Colonic mucosa (tissue), 4 donors: ENCODE measurements around the gene CLEC6A. TPM values are rescaled to one million over a fixed set of nuclear protein-coding genes. Genes with fewer than 3 reads are reported as not detected.

Experiments
- DNase-seq: peaks from one replicate; pipeline ENCODE4 v3.0.0-alpha.2; 2020
- H3K27ac ChIP-seq: fragments of 200-600 bp; one replicate; pipeline ENCODE4 v1.8.0; 2021
- H3K27me3 ChIP-seq: fragments of 200-600 bp; one replicate; pipeline ENCODE4 v1.8.0; 2021
- H3K36me3 ChIP-seq: fragments of 200-600 bp; one replicate; pipeline ENCODE4 v1.8.0; 2021
- H3K4me1 ChIP-seq: fragments of 200-600 bp; one replicate; pipeline ENCODE4 v1.8.0; 2021; ENCODE audit warnings: mild to moderate bottlenecking
- H3K4me3 ChIP-seq: fragments of 200-600 bp; one replicate; pipeline ENCODE4 v1.8.0; 2021
- H3K9ac ChIP-seq, 2 donors: one replicate each; pipeline ENCODE4 v1.7.0; 2013; ENCODE audit warnings: control low read depth in 2 of 2, low read depth in 2 of 2, low read length in 2 of 2
- H3K9me3 ChIP-seq: fragments of 200-600 bp; one replicate; pipeline ENCODE4 v1.8.0; 2021
- intact Hi-C: fragments of 100-400 bp; cut with DNase I; formaldehyde crosslinking; loops from one replicate; pipeline ENCODE4 v1.14.1; 2022
- total RNA-seq, 2 donors: library from RNA; stranded (reverse); fragmentation: NEBNext Ultra II Directional in 1 of 2; extraction: Animal tissue kit (Norgen Biotek cat#: 25700) in 1 of 2; gene quantifications; one replicate each; pipeline ENCODE4 v1.2.1, GENCODE V29; 2021
- TF ChIP-seq, protein P1 (sequence below): fragments of 200-600 bp; IDR thresholded peaks from one replicate; pipeline ENCODE4 v1.8.0; 2022; ENCODE audit warnings: antibody characterized with exemption, mild to moderate bottlenecking
- donor health status: healthy.
- donor health status: DM: no; HTN: no; CAD: no.
- donor health status: DM: no; HTN: no; CAD: no.

Gene CLEC6A
- total RNA-seq, 2 donors from 2014 or later = not detected

DNA sequence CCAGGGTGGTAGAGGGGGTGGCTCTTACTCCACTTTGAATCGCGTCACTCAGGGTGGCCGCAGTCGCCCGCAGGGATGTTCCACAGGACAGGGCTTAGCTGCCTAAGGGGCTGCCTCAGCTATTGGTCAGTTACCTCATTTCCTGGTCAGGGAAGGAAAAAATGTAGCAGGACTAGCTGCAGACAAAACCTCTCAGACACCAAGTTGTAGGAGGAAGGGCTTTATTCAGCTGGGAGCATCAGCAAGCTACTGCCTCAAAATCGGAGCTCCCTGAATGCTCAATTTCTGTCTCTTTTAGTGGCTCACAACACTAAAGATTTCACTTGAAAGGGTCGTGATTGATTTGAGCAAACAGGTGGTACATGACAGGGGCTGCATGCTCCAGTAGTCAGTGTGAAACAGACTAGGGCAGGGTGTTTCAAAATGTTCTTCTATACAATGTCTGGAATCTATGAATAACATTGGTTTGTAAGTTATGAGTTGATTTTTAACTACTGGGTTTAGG is 6.4 kb upstream of the CLEC6A start:
- no peak for DNase-seq
- intact Hi-C loops = no loop called here

DNA sequence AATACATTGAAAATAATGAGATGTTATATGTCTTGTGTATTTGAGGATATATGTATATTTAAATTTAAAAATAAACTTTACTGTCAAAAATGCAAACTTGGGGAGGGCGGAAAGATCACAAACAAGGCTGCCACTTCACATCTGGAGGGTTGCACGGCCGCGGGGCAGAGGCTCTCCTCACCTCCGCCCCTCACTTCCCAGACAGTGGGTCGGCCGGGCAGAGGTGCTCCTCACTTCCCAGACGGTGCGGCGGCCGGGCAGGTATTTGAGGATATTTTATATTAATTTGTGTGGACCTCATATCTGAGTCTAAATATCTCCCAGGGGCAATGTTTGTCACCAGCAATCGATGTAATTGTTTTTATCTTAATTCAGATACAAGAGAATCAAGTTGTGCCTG is 3.7 kb upstream of the CLEC6A start:
- intact Hi-C loops = no loop called here
- no peaks in the 10 kb centered on the region for H3K36me3 ChIP-seq
- no peak overlapping the region for H3K27ac ChIP-seq
- no peaks in the 10 kb centered on the region for H3K4me1 ChIP-seq
- TF ChIP-seq, protein P1, sequence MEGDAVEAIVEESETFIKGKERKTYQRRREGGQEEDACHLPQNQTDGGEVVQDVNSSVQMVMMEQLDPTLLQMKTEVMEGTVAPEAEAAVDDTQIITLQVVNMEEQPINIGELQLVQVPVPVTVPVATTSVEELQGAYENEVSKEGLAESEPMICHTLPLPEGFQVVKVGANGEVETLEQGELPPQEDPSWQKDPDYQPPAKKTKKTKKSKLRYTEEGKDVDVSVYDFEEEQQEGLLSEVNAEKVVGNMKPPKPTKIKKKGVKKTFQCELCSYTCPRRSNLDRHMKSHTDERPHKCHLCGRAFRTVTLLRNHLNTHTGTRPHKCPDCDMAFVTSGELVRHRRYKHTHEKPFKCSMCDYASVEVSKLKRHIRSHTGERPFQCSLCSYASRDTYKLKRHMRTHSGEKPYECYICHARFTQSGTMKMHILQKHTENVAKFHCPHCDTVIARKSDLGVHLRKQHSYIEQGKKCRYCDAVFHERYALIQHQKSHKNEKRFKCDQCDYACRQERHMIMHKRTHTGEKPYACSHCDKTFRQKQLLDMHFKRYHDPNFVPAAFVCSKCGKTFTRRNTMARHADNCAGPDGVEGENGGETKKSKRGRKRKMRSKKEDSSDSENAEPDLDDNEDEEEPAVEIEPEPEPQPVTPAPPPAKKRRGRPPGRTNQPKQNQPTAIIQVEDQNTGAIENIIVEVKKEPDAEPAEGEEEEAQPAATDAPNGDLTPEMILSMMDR = no peak
- H3K9ac ChIP-seq = no peak overlapping the region
- H3K4me3 ChIP-seq = no peak overlapping the region
- no peaks in the 10 kb centered on the region for H3K9me3 ChIP-seq
- no peak for DNase-seq
- H3K27me3 ChIP-seq = no peaks in the 10 kb centered on the region

More for the DNA sequence above, 6.4 kb upstream of the CLEC6A start:
- Histone ChIP-seq H3K9me3 (no peaks in the 10 kb centered on the region), H3K9ac (no peak overlapping the region), H3K27ac (no peak overlapping the region), H3K4me1 (no peaks in the 10 kb centered on the region), H3K36me3 (no peaks in the 10 kb centered on the region), H3K27me3 (no peaks in the 10 kb centered on the region), H3K4me3 (no peak overlapping the region)
- TF ChIP-seq, protein P1 = no peak

DNA sequence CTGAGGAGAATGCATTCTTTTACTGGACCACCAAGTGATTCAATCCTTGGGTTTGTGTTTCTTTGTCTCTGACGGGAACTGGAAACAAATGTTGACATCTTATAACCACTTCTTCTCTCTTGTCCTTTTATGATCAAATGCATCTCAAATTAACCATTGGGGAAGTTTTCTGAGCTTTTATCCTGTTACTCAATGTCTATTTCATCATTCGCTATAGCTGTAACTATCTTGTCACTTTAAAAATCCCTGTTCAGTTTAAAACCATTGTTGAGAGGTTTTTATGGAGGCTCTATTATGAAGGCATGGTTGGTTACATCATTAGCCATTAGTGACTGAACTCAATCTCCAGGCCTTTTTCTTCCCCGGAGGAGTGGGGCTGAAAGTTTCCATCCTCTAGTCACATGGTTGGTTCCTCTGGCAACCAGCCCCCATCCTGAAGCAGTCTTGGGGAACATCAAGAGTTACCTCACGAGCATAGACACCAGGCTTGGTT is 2.7 kb upstream of the CLEC6A start:
- no peaks in the 10 kb centered on the region for H3K36me3 ChIP-seq
- H3K4me1 ChIP-seq = no peaks in the 10 kb centered on the region
- no peak for DNase-seq
- no peaks in the 10 kb centered on the region for H3K27me3 ChIP-seq
- intact Hi-C loops = no loop called here
- no peak overlapping the region for H3K4me3 ChIP-seq
- H3K9ac ChIP-seq = no peak overlapping the region
- TF ChIP-seq, protein P1 = no peak
- H3K9me3 ChIP-seq = no peaks in the 10 kb centered on the region
- no peak overlapping the region for H3K27ac ChIP-seq

DNA sequence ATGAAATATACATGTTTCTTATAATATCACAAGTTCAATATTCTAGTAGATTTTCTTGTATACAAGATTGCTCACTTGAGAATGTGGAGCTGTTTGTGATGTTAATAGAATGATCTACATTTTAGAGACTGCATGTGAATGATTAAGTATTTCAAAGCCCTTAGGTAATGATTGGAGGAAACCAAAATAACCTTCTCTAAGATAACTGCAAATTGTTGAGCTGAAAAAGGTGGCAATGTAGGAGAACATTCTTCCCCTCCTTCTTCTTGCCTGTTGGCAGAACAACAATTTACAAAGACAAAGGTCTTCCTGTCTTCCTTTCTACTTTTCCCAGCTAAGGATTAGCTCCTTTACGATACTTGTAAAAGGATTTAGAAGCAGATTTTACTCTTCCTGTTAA is 2.0 kb upstream of the CLEC6A start:
- no peak overlapping the region for H3K27ac ChIP-seq
- no peak for DNase-seq

DNA sequence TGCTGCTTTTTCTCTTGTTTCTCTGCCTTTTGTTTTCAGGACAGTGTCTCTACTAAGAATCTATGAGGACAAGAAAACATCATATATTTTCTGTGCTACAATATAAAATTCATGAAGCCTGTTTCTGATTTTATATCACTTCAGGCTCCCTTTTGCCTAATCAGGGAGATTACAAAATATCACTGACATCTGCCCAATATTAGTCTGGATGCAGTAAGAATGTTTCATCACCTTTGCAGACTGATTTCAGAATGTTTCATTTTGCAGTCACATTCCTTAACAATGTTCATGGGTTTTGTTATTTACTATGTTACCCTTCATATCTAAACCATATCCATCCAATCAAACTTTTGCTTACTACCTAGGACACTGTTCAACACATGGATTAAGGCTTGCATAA is 491 bp upstream of the CLEC6A start:
- no peak overlapping the region for H3K9ac ChIP-seq
- H3K36me3 ChIP-seq = no peaks in the 10 kb centered on the region
- no peaks in the 10 kb centered on the region for H3K9me3 ChIP-seq
- H3K27ac ChIP-seq = no peak overlapping the region
- TF ChIP-seq, protein P1 = no peak
- no peak overlapping the region for H3K4me3 ChIP-seq
- no peaks in the 10 kb centered on the region for H3K27me3 ChIP-seq
- H3K4me1 ChIP-seq = no peaks in the 10 kb centered on the region
- intact Hi-C loops = no loop called here
- DNase-seq = no peak

More for the DNA sequence above, 2.0 kb upstream of the CLEC6A start:
- Histone ChIP-seq H3K4me3 (no peak overlapping the region), H3K36me3 (no peaks in the 10 kb centered on the region), H3K27me3 (no peaks in the 10 kb centered on the region), H3K9ac (no peak overlapping the region), H3K9me3 (no peaks in the 10 kb centered on the region), H3K4me1 (no peaks in the 10 kb centered on the region)
- intact Hi-C loops = no loop called here
- TF ChIP-seq, protein P1 = no peak
